AG08396 (cell line): ENCODE measurements around the gene PCGF2.

ENCODE experiments used
- DNase-seq: peaks from one replicate; pipeline ENCODE4 v3.0.0; 2012; ENCODE audit warnings: low spot score, mixed read lengths

Gene PCGF2

DNA sequence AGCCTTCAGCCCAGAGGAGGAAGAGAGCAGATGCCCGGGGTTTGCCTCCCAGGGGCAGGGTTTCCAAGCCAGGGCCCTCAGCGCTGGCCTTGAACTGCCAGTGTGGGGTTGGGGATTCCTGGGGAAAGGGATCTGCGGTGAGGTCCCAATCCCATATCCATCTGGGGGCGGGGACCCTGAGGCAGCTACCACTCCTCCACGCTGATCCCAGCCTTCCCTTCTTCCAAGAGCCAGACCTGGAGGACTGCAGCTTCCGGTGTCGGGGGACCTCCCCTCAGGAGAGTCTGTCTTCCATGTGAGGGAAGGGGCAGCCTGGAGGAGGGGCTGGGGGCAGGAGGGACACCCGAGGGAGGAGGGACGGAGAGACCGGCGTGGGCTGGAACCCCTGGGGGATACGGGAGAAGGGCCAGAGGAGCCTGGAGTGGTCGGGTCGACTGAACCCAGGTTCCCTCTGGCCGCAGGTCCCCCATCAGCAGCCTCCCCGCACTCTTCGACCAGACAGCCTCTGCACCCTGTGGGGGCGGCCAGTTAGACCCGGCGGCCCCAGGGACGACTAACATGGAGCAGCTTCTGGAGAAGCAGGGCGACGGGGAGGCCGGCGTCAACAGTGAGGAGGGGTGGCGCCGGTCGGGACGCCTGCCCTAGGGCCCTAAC lies 28.7 kb downstream of the PCGF2 start:
- DNase-seq: no peak

DNA sequence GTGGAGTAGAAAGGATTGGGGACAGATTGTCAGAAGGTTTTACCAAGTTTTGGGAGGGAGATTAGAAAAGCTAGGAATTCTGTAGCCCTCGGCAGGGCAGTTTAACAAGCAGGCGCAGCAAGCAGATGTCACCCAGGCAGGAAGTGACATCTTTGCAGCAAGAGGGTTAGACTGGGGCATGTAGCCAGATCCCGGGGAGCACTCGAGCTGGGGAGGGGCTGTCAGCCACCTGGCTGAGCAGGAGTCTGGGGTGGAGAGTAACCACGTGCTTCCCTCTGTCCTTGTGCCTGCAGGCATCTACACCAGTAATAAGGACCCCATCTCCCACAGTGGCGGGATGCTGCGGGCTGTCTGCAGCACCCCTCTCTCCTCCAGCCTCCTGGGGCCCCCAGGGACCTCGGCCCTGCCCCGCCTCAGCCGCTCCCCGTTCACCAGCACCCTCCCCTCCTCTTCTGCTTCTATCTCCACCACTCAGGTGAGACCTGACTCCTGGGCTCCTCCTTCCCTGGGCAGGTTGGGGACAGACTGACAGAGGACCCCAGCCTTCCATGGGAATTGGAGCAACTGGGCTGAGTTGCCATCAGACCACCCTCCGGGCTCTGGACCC lies 30.9 kb downstream of the PCGF2 start:
- no peak for DNase-seq

DNA sequence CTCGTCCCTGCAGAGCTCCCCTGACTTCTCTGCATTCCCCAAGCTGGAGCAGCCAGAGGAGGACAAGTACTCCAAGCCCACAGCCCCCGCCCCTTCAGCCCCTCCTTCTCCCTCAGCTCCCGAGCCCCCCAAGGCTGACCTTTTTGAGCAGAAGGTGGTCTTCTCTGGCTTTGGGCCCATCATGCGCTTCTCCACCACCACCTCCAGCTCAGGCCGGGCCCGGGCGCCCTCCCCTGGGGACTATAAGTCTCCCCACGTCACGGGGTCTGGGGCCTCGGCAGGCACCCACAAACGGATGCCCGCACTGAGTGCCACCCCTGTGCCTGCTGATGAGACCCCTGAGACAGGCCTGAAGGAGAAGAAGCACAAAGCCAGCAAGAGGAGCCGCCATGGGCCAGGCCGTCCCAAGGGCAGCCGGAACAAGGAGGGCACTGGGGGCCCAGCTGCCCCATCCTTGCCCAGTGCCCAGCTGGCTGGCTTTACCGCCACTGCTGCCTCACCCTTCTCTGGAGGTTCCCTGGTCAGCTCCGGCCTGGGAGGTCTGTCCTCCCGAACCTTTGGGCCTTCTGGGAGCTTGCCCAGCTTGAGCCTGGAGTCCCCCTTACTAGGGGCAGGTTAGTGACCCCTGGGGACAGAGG lies 31.6 kb downstream of the PCGF2 start:
- DNase-seq: no peak

DNA sequence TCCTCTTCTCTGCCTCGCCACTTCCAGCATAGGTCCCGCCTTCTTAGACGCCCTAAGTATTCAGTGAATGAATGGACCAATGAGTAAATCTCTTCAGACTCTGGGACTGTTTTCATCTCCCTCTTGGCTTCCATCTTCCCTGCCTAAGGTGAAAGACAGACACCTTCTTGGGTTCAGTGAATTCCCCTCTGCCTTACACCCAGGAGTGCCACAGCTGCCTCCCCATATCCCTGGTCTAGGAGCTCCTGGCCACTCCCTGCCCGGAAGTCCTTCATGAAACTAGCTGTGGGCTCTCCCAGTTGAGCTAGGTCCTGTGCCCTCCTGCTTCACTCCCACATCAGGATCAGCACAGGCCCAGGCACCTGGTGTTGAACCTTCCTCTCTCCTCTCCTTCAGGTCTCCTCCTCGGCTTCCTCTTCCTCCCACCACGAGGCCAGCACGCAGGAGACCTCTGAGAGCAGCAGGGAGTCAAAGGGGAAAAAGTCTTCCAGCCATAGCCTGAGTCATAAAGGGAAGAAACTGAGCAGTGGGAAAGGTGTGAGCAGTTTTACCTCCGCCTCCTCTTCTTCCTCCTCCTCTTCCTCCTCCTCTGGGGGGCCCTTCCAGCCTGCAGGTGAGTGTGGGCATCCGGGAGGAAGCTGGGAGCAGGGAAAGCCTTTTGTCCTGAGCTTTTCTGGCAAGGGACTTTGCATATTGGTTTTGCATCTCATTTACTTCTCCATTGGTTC lies 32.8 kb downstream of the PCGF2 start:
- DNase-seq: no peak

DNA sequence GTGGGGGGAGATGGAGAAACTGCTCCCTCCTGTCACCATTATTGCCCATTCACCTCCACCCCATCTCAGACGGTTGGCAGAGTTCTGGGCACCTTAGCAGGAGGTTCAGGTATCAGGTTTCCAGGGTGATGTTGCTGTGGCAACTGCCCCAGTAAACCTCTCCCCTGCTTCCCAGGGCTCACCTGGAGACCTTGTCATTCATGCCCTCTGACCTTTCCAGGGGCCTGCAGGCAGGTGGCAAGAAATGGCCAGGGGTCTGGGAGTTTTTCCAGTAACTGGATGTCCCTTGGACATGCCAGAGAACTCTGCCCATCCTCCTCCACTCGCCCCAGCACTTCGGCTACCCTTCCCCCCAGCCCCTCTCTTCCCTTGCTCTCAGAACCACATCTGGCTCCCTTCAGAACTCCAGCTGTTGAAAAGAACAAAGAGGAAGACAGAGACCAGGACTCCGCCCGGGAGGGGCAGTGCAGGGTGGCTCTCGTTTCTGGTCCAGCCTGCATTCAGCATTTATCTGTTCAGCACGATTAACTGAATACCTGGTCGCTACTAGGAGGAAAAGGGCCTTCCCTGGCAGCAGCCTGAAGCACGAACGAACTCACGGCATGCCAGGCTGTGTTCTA lies 34.6 kb downstream of the PCGF2 start:
- no peak for DNase-seq

DNA sequence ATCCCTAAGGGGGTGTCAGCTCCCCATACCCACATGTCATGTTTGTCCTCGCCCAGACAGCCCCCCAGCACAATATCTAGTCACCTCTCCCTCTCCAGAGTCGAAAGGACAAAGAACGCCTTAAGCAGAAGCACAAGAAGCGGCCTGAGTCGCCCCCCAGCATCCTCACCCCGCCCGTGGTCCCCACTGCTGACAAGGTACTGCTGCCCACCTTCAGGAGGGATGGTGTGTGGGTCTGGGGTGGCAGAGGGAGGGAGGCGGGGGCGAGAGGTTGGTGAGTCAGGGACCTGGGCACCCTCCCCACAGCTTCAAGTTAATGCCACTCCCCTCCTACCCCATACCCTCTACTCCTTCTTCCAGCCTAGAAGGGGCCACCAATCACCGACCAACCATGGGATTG lies 35.5 kb downstream of the PCGF2 start:
- DNase-seq: no peak

DNA sequence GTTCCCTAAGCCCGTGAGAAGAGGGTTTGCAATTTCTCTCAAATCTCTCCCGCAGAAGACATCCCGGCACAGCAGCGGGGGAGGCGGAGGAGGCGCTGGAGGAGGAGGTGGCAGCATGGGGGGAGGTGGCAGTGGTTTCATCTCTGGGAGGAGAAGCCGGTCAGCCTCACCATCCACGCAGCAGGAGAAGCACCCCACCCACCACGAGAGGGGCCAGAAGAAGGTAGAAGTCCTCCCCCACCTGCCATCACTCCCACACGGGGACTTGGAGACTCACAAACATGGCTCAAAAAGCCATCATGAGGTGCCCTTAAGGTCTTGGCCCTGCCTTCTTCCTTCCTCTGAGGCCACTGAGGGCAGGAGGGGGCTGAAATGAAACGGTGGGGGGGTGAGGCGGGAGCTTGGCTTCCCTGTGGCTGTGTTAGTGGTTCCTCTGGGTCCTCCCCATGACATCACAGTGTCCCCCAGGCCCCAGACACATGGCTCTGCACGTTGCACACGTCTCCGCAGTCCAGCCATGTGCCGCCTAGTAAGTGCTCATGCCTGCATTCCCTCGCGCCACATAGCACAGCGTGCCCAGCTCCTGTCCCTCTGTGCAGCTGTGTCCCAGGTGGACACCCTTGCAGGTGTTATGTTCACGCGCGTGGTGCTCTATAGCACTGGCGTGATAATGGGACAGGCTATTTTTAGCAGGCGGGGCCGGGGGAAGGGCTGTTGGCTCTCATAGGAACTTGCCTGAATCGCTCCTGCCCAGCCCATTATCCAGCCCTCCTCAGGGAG lies 36.2 kb downstream of the PCGF2 start:
- DNase-seq: no peak

DNA sequence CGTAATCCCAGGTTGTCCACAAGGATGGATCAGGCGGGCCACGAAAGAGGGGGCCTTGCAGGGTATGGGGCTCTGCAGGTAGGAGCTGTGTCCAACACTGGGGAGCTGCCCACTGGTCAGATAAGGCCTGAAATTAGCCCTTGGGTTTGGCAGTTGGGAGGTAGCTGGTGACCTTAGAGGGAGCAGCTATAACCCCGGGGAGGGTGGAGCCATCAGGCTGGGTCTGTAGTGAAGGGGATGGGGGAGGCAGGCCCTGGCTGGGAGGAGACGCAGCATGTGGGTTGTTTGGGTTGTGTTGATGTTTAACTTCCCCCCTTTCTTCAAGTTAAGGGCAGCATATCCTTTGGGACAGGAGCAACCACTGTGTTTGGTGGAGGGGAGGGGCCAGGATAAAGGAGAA lies 37.2 kb downstream of the PCGF2 start:
- no peak for DNase-seq

DNA sequence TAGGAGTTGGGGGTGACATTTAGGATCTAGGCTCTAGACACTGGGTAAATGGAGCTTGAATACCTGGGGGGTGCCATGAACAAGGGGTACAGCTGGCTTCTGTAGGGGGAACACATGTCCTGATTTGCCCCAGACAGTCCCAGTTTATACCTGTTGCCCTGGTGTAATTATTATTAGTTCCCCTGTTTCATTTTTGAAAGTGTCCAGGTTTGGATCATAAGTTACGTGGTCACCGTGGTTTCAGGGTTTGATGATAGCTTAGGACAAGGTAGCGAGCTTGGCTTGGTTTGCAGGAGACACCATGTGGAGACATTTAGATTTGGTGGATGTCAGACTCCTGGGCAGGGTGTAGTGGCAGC lies 37.6 kb downstream of the PCGF2 start:
- no peak for DNase-seq

DNA sequence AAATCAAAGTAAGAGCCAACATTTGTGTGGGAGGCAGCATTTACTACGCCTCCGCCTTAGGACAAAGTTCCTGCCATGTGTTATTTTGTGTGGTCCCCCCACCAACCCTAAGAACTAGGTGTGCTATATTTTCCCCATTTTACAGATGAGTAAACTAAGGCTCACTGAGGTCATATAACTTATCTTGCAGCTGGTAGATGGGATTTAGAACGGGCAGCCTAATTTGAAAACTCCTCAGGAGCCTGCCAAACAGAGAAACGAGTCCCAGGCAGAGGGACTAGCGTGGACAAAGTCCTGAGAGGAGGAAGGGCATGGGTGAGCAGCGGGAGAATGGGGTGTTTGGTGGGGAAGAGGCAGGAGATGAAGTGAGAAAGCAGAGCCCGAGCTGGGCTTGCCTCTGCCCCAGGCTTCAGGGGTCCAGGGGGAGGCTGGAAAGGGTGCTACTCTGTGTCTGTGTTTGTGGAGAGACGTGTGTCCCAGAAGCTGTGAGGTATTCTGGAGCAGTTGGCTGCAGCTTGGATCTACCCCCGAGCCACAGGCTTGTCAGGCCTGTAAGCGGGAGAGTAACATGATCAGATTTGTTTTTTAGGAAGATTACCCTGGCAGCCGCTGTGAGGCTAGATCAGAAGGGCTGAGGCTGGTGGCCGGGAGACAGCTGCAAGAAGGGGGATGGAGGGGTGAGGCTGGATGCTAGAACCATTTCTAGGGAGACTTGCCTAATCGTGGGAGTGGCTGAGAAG lies 38.1 kb downstream of the PCGF2 start:
- DNase-seq: no peak

DNA sequence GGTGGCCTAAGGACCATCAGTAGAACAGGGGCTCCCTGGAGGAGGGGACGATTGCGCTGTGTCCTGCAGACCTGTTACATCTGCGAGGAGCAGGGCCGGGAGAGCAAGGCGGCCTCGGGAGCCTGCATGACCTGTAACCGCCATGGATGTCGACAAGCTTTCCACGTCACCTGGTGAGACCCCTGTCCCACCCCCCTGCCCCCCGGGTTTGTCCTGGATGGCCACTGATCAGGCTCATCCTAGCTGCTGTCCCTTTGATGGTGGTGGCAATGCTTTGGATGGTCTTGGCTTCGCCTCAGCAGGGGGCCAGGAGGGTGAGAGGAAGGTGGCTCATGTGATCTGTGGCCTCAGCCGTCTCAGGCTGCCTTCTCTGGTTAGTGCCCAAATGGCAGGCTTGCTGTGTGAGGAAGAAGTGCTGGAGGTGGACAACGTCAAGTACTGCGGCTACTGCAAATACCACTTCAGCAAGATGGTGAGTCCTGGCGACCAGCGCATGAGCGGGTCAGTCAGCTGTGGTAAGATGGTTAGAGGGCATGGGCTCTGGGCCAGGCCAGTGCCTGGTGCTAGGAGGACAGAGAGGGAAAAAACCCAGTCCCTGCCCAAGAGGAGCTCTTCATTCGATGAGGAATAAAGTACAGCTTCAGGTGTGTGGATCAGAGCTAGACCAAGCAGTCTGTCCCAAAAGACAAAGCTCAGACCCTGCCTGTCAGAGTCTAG lies 38.9 kb downstream of the PCGF2 start:
- no peak for DNase-seq

DNA sequence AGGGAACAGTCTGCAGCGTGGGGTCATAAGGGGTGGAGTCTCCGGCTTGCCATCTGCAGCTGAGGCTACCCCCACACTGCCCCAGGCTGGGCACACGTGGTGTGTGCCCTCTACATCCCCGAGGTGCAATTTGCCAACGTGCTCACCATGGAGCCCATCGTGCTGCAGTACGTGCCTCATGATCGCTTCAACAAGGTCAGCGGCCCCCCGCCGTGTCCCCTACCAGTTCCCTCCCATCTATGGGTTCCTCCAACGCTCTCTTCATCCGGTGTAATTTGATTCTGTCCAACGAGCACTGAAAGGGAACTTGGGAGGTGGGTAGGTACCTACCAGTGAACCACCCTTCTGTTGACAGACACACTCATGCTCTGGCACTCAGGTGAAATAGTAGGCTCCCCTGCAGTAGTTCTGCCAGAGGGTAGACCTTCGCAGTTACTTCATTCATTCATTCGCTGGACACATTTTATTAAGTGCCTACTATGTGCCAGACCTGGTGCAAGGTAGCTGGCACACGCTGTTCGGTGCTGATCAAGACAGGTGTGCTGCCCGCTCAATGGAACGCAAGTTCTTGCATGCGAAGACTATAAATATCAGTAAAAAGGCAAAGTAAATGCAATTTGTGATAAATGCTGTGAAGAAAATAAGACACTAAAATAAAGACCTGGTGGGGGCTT lies 40.3 kb downstream of the PCGF2 start:
- no peak for DNase-seq

DNA sequence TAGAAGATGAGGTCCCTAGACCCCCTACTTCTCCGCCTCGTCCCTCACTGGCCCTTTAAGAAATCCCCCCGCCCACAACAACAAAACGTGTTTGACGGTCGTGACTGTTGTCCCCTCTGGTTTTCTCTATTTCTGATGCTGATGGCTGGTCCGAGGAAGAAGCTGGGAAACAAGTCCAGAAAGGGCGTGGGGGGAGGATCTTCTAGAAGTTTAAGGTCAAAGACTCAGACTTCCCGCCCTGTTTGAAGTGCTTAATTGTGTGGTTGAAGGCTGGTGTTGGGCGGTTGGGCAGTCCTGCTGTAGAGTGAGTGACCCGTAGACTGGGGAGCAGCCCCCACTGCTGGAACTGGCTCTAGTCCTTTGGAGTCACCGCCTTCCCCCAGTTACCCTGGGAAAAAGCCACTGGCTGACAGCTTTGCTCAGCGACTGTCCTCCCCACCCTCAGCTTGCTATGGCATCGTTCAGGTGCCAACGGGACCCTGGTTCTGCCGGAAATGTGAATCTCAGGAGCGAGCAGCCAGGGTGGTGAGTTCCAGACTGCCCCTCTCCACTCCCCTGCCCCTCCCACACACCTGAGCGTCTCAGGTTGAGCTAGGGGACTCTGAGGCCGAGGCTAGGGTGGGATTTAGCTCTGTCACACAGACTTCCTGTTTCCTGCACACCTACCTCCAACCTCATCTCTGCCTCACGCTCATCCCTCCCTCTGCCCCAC lies 41.5 kb downstream of the PCGF2 start:
- peak; percentile 36 for DNase-seq

DNA sequence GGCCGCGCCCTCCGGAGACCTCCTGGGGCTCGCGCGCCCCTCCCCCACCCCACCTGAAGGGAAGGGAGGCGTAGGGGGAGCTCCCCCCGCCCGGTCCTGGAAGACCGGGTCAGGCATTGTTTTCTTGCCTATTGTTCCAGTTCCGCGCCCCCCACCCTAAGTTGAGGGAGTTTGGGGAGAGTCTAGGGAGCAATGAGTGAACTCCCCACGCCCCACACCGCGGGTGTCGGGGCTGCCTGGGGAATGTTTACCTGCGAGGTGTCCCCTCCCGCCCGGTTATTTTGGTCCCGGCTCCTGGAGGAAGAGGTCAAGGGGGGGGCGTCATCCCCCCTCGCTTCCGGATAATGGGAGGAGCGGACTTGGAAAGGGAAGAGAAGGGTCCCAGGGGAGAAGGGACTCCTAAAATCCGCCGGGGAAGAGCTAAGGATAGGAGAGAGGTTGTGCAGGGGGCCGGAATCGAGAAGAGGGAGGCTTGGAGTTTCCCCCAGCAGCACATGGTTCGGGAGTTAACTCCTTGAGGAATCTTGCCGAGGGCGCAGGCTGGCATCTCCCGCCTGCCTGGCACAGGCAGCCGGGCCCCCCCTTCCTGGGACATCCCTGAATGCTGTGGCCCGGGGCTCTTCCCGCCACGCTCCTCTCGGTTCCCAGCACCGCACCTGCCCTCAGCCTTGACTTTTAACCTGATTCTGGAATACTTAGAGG lies 42.2 kb downstream of the PCGF2 start:
- DNase-seq: peak; percentile 45

DNA sequence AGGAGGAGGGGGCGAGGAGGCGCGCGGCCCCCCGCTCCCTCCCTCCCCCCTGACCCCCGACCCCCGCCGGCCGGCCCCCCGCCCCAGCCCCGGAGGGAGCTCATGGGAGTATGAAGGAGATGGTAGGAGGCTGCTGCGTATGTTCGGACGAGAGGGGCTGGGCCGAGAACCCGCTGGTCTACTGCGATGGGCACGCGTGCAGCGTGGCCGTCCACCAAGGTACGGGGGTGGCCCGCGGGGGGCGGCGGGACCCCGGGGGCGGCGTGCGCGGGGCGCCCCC lies 42.7 kb downstream of the PCGF2 start:
- peak; percentile 64 for DNase-seq

DNA sequence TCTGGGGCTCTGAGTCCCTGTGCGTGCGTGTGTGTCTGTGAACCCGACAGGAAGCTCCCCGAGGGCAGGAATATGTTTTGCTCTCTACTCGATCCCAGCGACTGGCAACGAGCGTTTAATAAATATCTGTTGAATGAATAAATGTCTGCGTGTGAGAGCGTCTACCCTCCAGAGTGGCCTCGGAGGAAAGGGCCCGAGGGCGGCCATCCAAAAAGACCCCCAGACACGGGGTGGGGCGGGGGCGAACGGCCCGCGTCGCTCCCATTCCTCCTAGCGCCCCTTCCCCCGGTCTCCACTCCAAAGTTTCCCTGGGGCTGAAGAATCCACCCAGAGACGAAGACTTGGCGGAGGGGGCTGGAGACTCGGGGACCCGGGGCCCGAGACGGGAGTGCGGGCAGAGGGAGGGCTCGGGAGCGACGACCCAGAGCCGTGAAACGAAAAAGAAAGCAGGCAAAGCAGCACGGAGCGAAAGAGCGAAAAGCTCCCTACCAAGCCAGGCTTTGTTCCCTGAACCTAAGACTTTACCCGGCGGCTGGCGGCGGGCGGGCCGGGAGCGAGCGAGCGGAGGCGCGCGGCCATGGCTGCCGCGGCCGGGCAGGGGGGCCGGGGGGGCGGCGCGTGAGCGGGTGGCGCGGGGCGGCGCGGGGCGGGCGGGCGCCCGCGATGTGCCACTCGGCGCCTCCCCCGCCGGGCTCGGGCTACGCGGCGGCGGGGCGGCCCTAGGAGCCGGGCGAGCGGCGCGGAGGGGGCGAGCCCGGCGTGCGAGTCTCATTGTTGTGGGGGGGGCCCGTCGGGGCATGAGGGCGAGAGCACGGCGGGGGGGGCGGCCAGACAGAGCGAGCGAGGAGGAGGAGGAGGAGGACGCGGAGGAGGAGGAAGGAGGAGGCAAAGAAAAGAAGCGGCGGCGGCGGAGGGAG lies 43.3 kb downstream of the PCGF2 start, which contains the start of gene MLLT6:
MLLT6 (plus strand) TSS at position 668 of the 917 bp plus-strand sequence. CDS start 360 bp downstream, outside the sequence.
- peak; percentile 92 for DNase-seq

DNA sequence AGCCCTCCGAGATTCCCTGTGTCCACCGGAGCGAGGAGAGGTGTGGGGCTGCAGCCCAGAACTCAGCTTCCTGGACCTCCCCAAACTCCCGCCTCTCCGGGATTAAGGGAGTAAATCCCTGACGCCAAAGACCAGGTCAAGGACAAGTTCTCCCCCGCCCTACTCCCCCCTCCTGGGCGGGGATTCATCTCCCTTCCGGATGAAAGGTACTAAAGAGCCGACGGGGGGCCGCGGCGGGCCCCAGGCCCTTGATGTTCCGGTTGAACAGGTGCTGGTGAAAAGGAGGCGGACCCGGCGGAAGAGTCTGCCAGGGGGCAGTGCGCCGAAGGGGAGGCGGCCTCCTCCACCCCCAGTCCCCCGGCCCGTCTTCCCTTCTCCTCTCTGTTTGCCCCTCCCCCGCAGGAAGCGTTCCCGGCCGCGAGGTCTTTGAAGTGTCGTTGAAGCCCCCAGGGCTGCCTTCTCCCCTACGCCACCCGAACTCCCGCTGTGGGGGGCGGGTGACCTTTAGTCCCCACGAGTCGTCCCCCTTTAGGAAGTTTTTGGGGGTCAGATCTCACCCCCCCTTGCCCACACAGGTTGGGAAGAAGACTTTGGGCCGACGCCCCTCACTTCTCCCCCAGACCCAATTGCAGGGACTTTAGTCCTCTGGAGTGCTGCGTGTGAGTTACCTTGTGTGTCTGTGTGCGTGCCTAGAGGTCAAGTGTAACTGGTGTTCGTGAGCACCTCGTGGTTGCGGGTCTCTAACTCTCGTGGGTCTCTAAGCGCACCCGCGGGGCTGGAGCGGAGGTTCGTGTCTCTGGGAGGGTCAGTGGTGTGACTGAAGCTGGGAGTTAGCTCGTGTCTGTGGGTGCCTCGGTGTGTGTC lies 44.2 kb downstream of the PCGF2 start:
- DNase-seq: peak; percentile 46
